Esophagus squamous epithelium (tissue), 5 donors: ENCODE results near the gene A3GALT2. TPM values are rescaled to one million over a fixed set of nuclear protein-coding genes. Genes with fewer than 3 reads are reported as not detected.
"Not testable (repeated sequence)": the region's sequence is repeated elsewhere in the genome, so short reads cannot be mapped to it uniquely, and the experiment has no call there.

Source experiments
- DNase-seq: peaks from one replicate; lab custom pipeline; 2025; lab: John Stamatoyannopoulos, UW
- H3K27ac ChIP-seq, 4 donors: fragments of 200-600 bp; sonication (generic); one replicate each; pipeline ENCODE4 v1.5.1; 2016 to 2019; ENCODE audit warnings: mild to moderate bottlenecking in 1 of 4
- H3K27me3 ChIP-seq, 4 donors: fragments of 200-600 bp; sonication (generic); 1 replicate in 3 of 4; 2 replicates in 1 of 4; pipeline versions ENCODE4 v1.5.1 to v1.6.0; 2017 to 2021; ENCODE audit warnings: antibody characterized with exemption in 1 of 4
- H3K36me3 ChIP-seq, 3 donors: fragments of 200-600 bp; sonication (generic); one replicate each; pipeline ENCODE4 v1.5.1; 2016 to 2019
- H3K4me1 ChIP-seq, 3 donors: fragments of 200-600 bp; sonication (generic); one replicate each; pipeline ENCODE4 v1.5.1; 2017 to 2019
- H3K4me3 ChIP-seq, 4 donors: fragments of 200-600 bp; sonication (generic); 1 replicate in 3 of 4; 2 replicates in 1 of 4; pipeline ENCODE4 v1.5.1; 2016 to 2019; ENCODE audit warnings: mild to moderate bottlenecking in 2 of 4, moderate library complexity in 1 of 4
- H3K9me3 ChIP-seq, 3 donors: fragments of 200-600 bp; sonication (generic); one replicate each; pipeline ENCODE4 v1.5.1; 2016 to 2019
- POLR2A ChIP-seq, 4 donors: fragments of 450-650 bp; IDR thresholded peaks; one replicate each; pipeline ENCODE4 v1.6.1; 2017; ENCODE audit warnings: antibody characterized with exemption in 4 of 4, mild to moderate bottlenecking in 4 of 4, moderate library complexity in 3 of 4
- WGBS, 2 donors: methylation state at CpG; one replicate each; pipeline ENCODE4 v1.1.5; 2018; 5-methylcytosine and 5-hydroxymethylcytosine counted together
- intact Hi-C: fragments of 100-400 bp; cut with DNase I; formaldehyde crosslinking; loops from one replicate; pipeline ENCODE4 v1.15.0; 2022
- total RNA-seq, 4 donors: library from RNA; depleted of rRNA; stranded (reverse); fragments of >200 nt; gene quantifications; one replicate each; pipeline ENCODE4 v1.1.0, GENCODE V29; 2016
- TF ChIP-seq, protein P1 (sequence below), 6 experiments: fragments of 450-650 bp in 4 of 6; fragments of 200-600 bp in 2 of 6; sonication (generic) in 2 of 6; IDR thresholded peaks; one replicate each; pipeline ENCODE4 v1.5.1; 2016 to 2019; ENCODE audit warnings: antibody characterized with exemption in 6 of 6, mild to moderate bottlenecking in 4 of 6, moderate library complexity in 4 of 6
- donor health status: DM: yes; HTN: yes; CAD: no.

Gene A3GALT2
- total RNA-seq, 4 donors from 2014 or later: not detected

DNA sequence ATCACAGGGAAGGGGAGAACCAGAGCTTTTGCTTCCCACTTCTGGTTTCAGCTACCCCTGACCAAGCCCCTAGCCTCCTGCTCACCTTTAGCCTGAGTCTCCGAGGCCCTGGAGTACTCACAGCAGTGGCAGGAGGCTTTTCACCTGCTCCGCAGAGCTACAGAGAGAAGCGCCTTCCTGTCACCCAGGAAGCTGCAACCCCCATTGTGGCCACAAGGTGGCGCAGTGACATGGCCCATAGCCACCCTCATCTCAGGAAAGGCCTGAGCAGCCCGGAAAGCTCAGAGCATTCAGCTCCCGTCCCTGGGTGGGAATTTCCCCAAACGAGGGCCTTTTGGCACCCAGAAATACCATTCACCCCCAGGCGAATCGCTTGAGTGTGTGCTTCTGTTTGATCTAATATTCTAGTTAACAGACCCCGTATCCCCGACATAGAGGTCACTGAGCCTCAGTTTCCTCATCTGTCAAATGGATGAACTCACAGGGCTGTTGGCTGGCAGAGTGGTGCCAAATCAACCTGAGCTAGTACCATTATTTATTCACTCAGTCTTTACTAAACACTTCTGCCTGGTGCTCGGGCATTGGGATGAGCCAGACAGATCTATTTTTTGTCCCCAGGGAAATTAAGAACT lies 25.3 kb downstream of the A3GALT2 start:
- peaks cover 0 to 56% (median 18%) of the 10 kb centered on the region in 3 donors for H3K4me1 ChIP-seq
- no peaks in the 10 kb centered on the region for H3K27me3 ChIP-seq
- H3K27ac ChIP-seq: peak overlapping the region; percentile 31 to 72 (median 64)
- DNase-seq: no peak
- TF ChIP-seq POLR2A (IDR thresholded peaks at IDR 0.05): no peak
- TF ChIP-seq, protein P1, sequence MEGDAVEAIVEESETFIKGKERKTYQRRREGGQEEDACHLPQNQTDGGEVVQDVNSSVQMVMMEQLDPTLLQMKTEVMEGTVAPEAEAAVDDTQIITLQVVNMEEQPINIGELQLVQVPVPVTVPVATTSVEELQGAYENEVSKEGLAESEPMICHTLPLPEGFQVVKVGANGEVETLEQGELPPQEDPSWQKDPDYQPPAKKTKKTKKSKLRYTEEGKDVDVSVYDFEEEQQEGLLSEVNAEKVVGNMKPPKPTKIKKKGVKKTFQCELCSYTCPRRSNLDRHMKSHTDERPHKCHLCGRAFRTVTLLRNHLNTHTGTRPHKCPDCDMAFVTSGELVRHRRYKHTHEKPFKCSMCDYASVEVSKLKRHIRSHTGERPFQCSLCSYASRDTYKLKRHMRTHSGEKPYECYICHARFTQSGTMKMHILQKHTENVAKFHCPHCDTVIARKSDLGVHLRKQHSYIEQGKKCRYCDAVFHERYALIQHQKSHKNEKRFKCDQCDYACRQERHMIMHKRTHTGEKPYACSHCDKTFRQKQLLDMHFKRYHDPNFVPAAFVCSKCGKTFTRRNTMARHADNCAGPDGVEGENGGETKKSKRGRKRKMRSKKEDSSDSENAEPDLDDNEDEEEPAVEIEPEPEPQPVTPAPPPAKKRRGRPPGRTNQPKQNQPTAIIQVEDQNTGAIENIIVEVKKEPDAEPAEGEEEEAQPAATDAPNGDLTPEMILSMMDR (IDR thresholded peaks at IDR 0.05): peak; percentile 86 to 100 (median 98)
- intact Hi-C loops: loop anchor here (5.0 kb wide), 2 partner anchors 72 to 172 kb away; no protein-coding TSS in a partner anchor
- no peak overlapping the region for H3K4me3 ChIP-seq
- H3K9me3 ChIP-seq: no peaks in the 10 kb centered on the region
- H3K36me3 ChIP-seq: peaks cover 0 to 77% (median 0%) of the 10 kb centered on the region in 3 donors
- 30 to 70% methylated on average over 2 to 9 of the region's 12 CpGs for WGBS, 2 donors

DNA sequence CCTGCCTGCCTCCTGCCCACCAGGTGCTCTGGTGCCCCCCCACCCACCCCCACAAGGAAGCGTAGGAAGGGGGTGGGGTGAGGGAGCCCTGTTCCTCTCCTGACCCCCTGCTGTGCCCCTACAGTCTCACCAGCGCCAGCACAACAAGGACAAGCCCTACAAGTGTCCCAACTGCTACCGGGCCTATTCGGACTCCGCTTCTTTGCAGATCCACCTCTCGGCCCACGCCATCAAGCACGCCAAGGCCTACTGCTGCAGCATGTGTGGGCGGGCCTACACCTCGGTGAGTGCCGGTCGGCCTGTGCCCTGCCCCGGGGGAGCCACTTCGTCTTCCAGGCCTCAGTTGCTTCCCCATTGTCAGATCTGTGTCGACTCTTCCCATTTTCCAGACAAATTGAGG lies 25.9 kb downstream of the A3GALT2 start:
- DNase-seq: no peak
- Histone ChIP-seq H3K4me3 (no peak overlapping the region), H3K9me3 (no peaks in the 10 kb centered on the region), H3K4me1 (peaks cover 0 to 51% (median 16%) of the 10 kb centered on the region in 3 donors), H3K27ac (peak overlapping the region in 3 of 4 donors; percentile 58 to 72 (median 70)), H3K36me3 (peaks cover 0 to 74% (median 0%) of the 10 kb centered on the region in 3 donors), H3K27me3 (no peaks in the 10 kb centered on the region)
- WGBS, 2 donors: 55% methylated on average over 4 of the region's 15 CpGs; no CpG with 5 or more reads in 1 of the 2 donors
- intact Hi-C loops: loop anchor here (5.0 kb wide), 2 partner anchors 72 to 172 kb away; no protein-coding TSS in a partner anchor
- TF ChIP-seq POLR2A (IDR thresholded peaks at IDR 0.05): no peak
- TF ChIP-seq, protein P1 (IDR thresholded peaks at IDR 0.05): no peak

DNA sequence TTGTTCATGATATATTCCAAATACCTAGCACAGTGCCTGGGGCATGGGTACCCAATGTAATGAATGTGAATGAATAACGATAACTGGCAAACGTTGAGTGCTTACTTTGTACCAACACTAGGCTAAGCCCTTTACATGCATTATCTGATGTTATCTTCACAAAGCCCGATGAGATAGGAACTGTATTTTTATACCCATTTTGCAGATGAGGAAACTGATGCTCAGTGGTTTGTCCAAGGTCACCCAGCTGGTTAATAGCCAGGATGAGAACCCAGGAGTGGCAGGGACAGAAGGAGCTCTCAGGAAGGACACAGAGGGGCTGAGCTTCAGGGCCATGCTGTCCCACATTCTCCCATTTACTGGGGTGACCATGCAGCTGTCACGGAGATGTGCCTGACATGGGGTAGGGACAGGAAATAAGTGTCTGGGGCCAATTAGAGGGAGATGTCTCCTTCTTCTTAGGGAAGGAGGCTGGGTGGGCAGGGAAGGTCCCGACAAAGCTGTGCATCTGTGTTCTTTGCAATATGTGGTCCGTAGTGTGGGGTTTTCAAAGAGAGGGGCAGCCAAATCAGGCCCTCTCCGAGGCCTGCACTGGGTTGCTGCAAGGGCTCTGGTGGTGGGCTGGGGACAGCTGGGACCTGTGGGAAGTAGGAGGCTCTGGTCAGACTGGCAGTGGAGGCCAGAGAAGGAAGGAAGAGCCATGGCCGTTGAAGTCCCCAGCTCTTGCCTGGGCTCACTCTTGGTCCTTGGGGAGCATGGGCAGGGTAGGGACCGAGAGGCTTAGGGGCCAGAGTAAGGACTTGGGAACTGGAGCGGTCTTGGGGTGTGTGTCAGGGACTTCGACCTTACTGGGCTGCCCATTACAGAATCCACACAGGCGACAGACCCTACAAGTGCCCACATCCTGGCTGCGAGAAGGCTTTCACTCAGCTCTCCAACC lies 26.6 kb downstream of the A3GALT2 start:
- no peaks in the 10 kb centered on the region for H3K9me3 ChIP-seq
- no peak overlapping the region for H3K4me3 ChIP-seq
- H3K36me3 ChIP-seq: peaks cover 0 to 74% (median 0%) of the 10 kb centered on the region in 3 donors
- H3K4me1 ChIP-seq: peaks cover 0 to 51% (median 16%) of the 10 kb centered on the region in 3 donors
- intact Hi-C loops: loop anchor here (5.0 kb wide), 2 partner anchors 73 to 173 kb away; no protein-coding TSS in a partner anchor
- whole genome bisulfite sequencing, 2 donors: 72 to 73% methylated on average over 10 to 12 of the region's 13 CpGs
- TF ChIP-seq POLR2A (IDR thresholded peaks at IDR 0.05): no peak
- TF ChIP-seq, protein P1 (IDR thresholded peaks at IDR 0.05): no peak
- no peaks in the 10 kb centered on the region for H3K27me3 ChIP-seq
- no peak for DNase-seq
- H3K27ac ChIP-seq: peak overlapping the region in 3 of 4 donors; percentile 58 to 72 (median 70)

DNA sequence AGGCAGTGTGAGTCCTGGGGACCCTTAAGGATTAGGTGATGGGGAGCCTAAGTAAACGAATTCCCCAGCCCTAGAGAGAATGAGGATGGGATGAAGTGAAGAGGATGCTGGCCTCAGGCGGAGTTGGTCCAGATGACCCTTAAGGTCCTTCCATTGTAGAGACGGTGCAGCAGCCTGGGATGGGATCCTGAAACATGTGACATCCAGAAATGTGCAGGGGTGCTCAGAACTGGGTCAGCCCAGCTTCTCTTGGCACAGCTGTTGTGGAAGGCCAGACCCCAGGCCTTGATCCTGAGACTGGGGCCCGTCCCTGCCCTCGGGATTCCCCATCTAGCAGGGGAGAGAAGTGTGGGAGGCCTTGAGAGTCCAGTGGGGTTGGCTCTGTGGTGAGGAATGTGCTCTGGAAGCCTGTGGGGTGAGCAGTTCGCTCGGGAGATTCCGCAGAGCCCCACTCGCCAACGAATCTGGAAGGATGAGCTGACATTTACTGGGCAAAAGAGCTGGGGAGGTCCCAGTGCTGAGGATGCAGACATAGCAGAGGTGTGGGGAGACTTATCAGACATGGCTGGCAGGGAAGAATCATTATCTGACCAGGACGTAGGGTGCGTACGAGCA lies 28.1 kb downstream of the A3GALT2 start:
- Histone ChIP-seq H3K4me3 (no peak overlapping the region), H3K27ac (peak overlapping the region in 3 of 4 donors; percentile 6 to 67 (median 57)), H3K36me3 (peaks cover 0 to 72% (median 0%) of the 10 kb centered on the region in 3 donors), H3K9me3 (no peaks in the 10 kb centered on the region), H3K27me3 (no peaks in the 10 kb centered on the region), H3K4me1 (peaks cover 0 to 40% (median 16%) of the 10 kb centered on the region in 3 donors)
- 66 to 72% methylated on average over 9 to 13 of the region's 13 CpGs for WGBS, 2 donors
- TF ChIP-seq, protein P1 (IDR thresholded peaks at IDR 0.05): no peak
- no peak for TF ChIP-seq POLR2A (IDR thresholded peaks at IDR 0.05)
- intact Hi-C loops: no loop called here
- DNase-seq: no peak

DNA sequence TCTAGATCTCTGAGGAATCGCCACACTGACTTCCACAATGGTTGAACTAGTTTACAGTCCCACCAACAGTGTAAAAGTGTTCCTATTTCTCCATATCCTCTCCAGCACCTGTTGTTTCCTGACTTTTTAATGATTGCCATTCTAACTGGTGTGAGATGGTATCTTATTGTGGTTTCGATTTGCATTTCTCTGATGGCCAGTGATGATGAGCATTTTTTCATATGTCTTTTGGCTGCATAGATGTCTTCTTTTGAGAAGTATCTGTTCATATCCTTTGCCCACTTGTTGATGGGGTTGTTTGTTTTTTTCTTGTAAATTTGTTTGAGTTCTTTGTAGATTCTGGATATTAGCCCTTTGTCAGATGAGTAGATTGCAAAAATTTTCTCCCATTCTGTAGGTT lies 30.3 kb downstream of the A3GALT2 start:
- DNase-seq, H3K9me3 ChIP-seq, intact Hi-C loops, H3K27ac ChIP-seq, H3K27me3 ChIP-seq, H3K4me3 ChIP-seq: not testable (repeated sequence)
- WGBS, 2 donors: 80 to 100% methylated on average over 1 of the region's 2 CpGs
- H3K4me1 ChIP-seq: peaks cover 0 to 40% (median 7%) of the 10 kb centered on the region in 3 donors
- H3K36me3 ChIP-seq: peaks cover 0 to 69% (median 0%) of the 10 kb centered on the region in 3 donors
